Measurements from ENCODE around the gene C10orf88.
"Not testable (repeated sequence)": the region's sequence is repeated elsewhere in the genome, so short reads cannot be mapped to it uniquely, and the experiment has no call there.

C10orf88 gene

DNA sequence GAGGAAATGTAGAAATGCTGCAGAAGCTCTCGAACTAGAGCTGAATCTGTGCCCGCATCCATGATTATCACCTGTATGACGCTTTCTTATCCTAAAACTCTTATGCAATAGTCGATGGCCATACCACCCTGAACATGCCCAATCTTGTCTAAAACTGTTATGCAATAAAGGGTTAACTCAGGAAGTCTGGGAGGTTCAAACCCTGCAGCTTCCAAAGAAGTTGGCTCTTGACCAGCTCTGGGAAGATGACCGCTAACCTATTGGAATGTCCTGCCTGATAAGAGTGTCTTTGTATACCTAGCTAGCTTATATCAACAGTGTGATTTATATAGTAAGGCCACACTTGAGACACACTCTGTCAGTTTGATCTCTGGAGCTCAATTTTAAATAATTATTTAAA is 3.4 kb upstream of the C10orf88 start:
- DNase-seq, result no peak

- DNase-seq, result no peak
Observed at GRCh38 chr10:122955892-122956291, 1.9 kb upstream of the C10orf88 start.

- DNase-seq, result no peak
Observed at GRCh38 chr10:122954731-122955050, 664 bp upstream of the C10orf88 start.

DNA sequence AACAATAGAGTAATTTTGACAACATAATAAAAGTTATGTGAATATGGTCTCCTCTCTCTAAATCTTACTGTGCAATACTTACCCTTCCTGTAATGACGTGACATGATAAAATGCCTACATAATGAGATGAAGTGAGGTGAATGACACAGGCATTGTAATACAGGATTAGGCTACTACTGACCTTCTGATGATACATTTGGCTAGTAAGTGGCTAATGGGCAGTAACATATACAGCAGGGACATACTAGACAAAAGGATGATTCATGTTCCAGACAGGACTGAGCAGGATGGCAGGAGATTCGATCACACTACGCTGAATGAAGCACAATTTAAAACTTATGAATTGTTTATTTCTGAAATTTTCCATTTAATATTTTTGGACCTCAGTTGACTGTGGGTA is 4.7 kb downstream of the C10orf88 start:
- DNase-seq, result no peak

GRCh38 chr10:122939856-122940543 is 14.0 kb downstream of the C10orf88 start:
- DNase-seq, result no peak

- DNase-seq, result no peak
Observed at GRCh38 chr10:122939133-122939855, 14.7 kb downstream of the C10orf88 start.

- peak; percentile 25 for DNase-seq
Observed at GRCh38 chr10:122931088-122931906, 22.7 kb downstream of the C10orf88 start.

DNA sequence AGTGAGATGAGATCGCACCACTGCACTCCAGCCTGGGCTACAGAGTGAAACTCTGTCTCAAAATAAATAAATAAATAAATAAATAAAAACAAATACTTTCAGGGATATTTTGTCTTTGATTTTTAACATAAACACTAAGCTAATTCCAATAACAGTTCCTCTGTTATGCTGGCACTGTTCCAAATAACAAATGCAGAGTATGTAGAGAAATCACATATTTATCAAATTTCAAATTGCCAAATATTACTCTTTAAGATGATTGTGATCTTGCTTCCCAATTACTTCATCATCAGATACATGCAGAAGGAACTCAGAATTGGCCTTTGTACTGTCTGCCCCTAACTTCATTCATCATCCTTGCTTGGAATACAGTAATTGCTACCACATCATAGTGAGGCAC is 23.9 kb downstream of the C10orf88 start:
- DNase-seq, result no peak

DNA sequence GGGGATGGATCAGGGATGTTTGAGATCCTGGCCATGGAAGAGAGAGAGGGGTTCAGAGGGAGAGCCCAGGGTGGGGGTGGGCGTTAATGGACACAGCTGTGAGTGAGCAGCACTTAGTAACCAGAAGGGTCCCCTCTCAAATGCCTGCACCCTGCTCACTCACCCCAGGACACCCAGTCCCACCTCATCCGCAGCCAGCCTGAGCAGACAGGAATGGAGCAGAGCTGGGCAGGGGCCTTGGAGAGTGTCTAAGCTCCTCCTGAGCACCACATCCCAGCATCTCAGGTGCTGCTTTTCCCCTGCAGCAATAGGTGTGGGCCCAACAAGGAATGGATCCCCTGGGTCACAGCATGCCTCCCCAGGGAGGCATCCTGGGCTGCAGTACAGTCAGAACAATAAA is 38.3 kb downstream of the C10orf88 start:
- no peak for DNase-seq

DNA sequence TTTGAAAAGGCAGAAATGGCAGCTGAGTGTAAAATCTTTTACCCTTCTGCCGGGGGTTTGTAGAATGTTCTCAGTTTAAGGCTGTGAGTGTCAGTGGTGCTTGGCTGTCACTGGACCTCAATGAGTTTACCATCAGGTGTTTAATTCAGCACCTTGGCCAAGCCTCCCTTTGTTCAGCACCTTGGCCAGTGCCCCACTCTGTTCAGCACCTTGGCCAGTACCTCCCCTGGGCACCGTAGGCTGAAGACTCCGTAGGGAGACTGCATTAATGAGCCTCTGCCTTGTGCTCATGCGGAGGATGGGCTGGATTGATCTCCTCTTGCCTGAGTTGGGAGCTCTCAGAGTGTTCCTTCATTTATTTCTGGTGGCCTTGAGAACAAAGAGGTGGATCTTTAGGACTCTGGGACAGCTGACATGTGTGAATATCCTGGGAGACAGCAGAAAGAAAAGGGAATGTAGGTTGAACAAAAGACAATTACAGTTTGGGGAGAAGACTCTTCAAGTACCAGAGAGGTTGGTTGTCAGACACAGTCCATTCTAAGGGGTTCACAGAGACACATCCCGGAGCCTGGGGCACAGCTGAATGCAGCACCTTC is 42.0 kb downstream of the C10orf88 start:
- DNase-seq, result no peak

- DNase-seq, result no peak
Observed at GRCh38 chr10:122910310-122910709, 43.7 kb downstream of the C10orf88 start, which contains the start of gene FAM24A. TSS of gene FAM24A (plus strand) at chr10:122910610. CDS start at chr10:122911635, 1,025 bp downstream.

- not testable (repeated sequence) for DNase-seq
Observed at GRCh38 chr10:122903861-122904260, 50.2 kb downstream of the C10orf88 start.

- DNase-seq, result no peak
Observed at GRCh38 chr10:122894261-122894944, 59.6 kb downstream of the C10orf88 start.

DNA sequence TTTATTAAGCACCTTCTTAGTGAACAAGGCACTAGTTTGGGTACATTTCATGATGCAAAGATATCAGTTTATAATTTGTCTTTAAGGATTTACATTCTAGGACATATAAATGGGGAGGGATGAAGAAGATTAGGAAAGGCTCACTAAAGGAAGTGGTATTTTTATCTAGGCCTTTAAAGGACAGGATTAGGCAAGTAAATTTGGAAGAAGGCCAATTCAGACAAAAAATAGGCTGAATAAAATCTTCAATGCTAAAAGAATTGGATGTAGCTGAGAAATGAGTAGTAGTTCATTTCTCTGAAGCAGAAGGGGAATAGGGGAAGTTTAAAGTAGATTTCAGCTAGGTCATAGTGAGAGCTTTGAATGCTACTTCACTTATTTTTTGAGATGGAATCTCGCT is 69.9 kb downstream of the C10orf88 start:
- DNase-seq, result peak; percentile 21

- no peak for DNase-seq
Observed at GRCh38 chr10:122882766-122883165, 71.3 kb downstream of the C10orf88 start.
